Neural cell (in vitro differentiated cells): ENCODE results near the gene MARCHF9. TPM values are rescaled to one million over a fixed set of nuclear protein-coding genes. Genes with fewer than 3 reads are reported as not detected.

Experiments
- H2AFZ ChIP-seq: fragments of 200-600, 300-800 bp; sonication (generic), shearing (Covaris generic); 2 replicates; pipeline ENCODE4 v1.6.0; 2014; ENCODE audit warnings: low read depth, mild to moderate bottlenecking, antibody characterized with exemption, low read length, moderate library complexity
- H3F3A ChIP-seq: fragments of 200-600 bp; shearing (Covaris generic); 2 replicates; pipeline ENCODE4 v1.6.1; 2016; ENCODE audit warnings: mild to moderate bottlenecking, moderate library complexity, mixed read lengths, antibody characterized with exemption, low read length; ENCODE audit not compliant: insufficient read depth, poor library complexity, severe bottlenecking
- H3K27ac ChIP-seq: fragments of 200-600, 300-800 bp; sonication (generic), shearing (Covaris generic); 2 replicates; pipeline ENCODE4 v1.5.1; 2014; ENCODE audit warnings: mild to moderate bottlenecking, low read length, moderate library complexity
- H3K27me3 ChIP-seq: fragments of 300-800, 200-600 bp; sonication (generic), shearing (Covaris generic); 2 replicates; pipeline ENCODE4 v1.6.0; 2014; ENCODE audit warnings: mild to moderate bottlenecking, low read depth, low read length, moderate library complexity; ENCODE audit not compliant: insufficient read depth
- H3K36me3 ChIP-seq: fragments of 300-800, 200-600 bp; sonication (generic), shearing (Covaris generic); 2 replicates; pipeline ENCODE4 v1.5.1; 2014; ENCODE audit warnings: mild to moderate bottlenecking, antibody characterized with exemption, low read length, moderate library complexity; ENCODE audit not compliant: insufficient read depth
- H3K4me2 ChIP-seq: fragments of 300-800, 200-600 bp; sonication (generic), shearing (Covaris generic); 2 replicates; pipeline ENCODE4 v1.6.0; 2014; ENCODE audit warnings: mild to moderate bottlenecking, low read length
- H3K4me3 ChIP-seq: fragments of 300-800, 200-600 bp; sonication (generic), shearing (Covaris generic); 2 replicates; pipeline ENCODE4 v1.5.1; 2014; ENCODE audit warnings: mild to moderate bottlenecking, low read length, moderate library complexity
- H3K79me2 ChIP-seq: fragments of 200-600 bp; shearing (Covaris generic); replicated peaks from 2 replicates; pipeline ENCODE4 v1.6.0; 2014; ENCODE audit warnings: mild to moderate bottlenecking, low read length, moderate library complexity; ENCODE audit not compliant: insufficient read depth
- H3K9ac ChIP-seq: fragments of 300-800, 200-600 bp; sonication (generic), shearing (Covaris generic); 2 replicates; pipeline ENCODE4 v1.6.1; 2016; ENCODE audit warnings: mild to moderate bottlenecking, low read length, mixed read lengths
- H3K9me2 ChIP-seq: fragments of 200-600 bp; shearing (Covaris generic); 2 replicates; pipeline ENCODE4 v1.6.1; 2016; ENCODE audit warnings: mild to moderate bottlenecking, low read length, mixed read lengths; ENCODE audit not compliant: insufficient read depth
- H3K9me3 ChIP-seq: fragments of 200-600, 300-800 bp; sonication (generic), shearing (Covaris generic); 2 replicates; pipeline ENCODE4 v1.6.1; 2016; ENCODE audit warnings: mild to moderate bottlenecking, mixed run types, low read length, moderate library complexity, mixed read lengths
- H4K20me1 ChIP-seq: fragments of 200-600 bp; shearing (Covaris generic); 2 replicates; pipeline ENCODE4 v1.6.1; 2016; ENCODE audit warnings: mild to moderate bottlenecking, mixed run types; ENCODE audit not compliant: insufficient read depth
- CTCF ChIP-seq: fragments of 450-650 bp; IDR thresholded peaks from 2 replicates; pipeline ENCODE4 v1.5.1; 2014; ENCODE audit warnings: antibody characterized with exemption, mild to moderate bottlenecking, moderate library complexity; ENCODE audit not compliant: poor library complexity, severe bottlenecking
- EP300 ChIP-seq: fragments of 450-650 bp; conservative IDR thresholded peaks from 2 replicates; pipeline ENCODE4 v1.6.1; 2014; ENCODE audit warnings: antibody characterized with exemption, mild to moderate bottlenecking, moderate library complexity; ENCODE audit not compliant: poor library complexity, severe bottlenecking
- EZH2 ChIP-seq: fragments of 200-600, 300-800 bp; shearing (Covaris generic), sonication (generic); IDR thresholded peaks from 2 replicates; pipeline ENCODE4 v1.6.1; 2014; ENCODE audit warnings: antibody characterized with exemption, low read length, borderline replicate concordance, mild to moderate bottlenecking; ENCODE audit not compliant: insufficient read depth, poor library complexity, severe bottlenecking
- MXI1 ChIP-seq: fragments of 450-650 bp; conservative IDR thresholded peaks from 2 replicates; pipeline ENCODE4 v1.6.1; 2014; ENCODE audit warnings: antibody characterized with exemption, mild to moderate bottlenecking; ENCODE audit not compliant: poor library complexity, severe bottlenecking
- POLR2AphosphoS5 ChIP-seq: IDR thresholded peaks from 2 replicates; pipeline ENCODE4 v1.6.1; 2012
- RAD21 ChIP-seq: fragments of 450-650 bp; conservative IDR thresholded peaks from 2 replicates; pipeline ENCODE4 v1.6.1; 2014; ENCODE audit warnings: antibody characterized with exemption, mild to moderate bottlenecking, moderate library complexity
- REST ChIP-seq: IDR thresholded peaks from 2 replicates; pipeline ENCODE4 v1.6.1; 2012; ENCODE audit warnings: borderline replicate concordance
- SMC3 ChIP-seq: fragments of 450-650 bp; conservative IDR thresholded peaks from 2 replicates; pipeline ENCODE4 v1.6.1; 2014; ENCODE audit warnings: antibody characterized with exemption, mild to moderate bottlenecking, moderate library complexity; ENCODE audit not compliant: poor library complexity
- TAF1 ChIP-seq: IDR thresholded peaks from 2 replicates; pipeline ENCODE4 v1.6.1; 2012; ENCODE audit warnings: low read depth
- polyA plus RNA-seq: library from polyadenylated mRNA; depleted of rRNA; stranded (reverse); fragments of >200 nt; gene quantifications from 2 replicates; pipeline ENCODE4 v1.2.3, GENCODE V29; 2014

The MARCHF9 gene
- polyA plus RNA-seq, 1 donor from 2014 or later: 34.5 TPM

- H3K27ac ChIP-seq: no peak overlapping the region
Observed at GRCh38 chr12:57777367-57777766, 22.5 kb downstream of the MARCHF9 start.

GRCh38 chr12:57777911-57778310 lies 23.0 kb downstream of the MARCHF9 start:
- peaks cover 3% of the 10 kb centered on the region for H3K79me2 ChIP-seq
- H3K9me2 ChIP-seq: no peaks in the 10 kb centered on the region
- H3K4me3 ChIP-seq: no peak overlapping the region
- H3K9ac ChIP-seq: no peak overlapping the region
- no peaks in the 10 kb centered on the region for H3F3A ChIP-seq
- no peaks in the 10 kb centered on the region for H3K36me3 ChIP-seq
- H3K9me3 ChIP-seq: no peaks in the 10 kb centered on the region
- no peak overlapping the region for H2AFZ ChIP-seq
- no peak overlapping the region for H3K4me2 ChIP-seq
- no peak overlapping the region for H3K27ac ChIP-seq
- H4K20me1 ChIP-seq: no peaks in the 10 kb centered on the region
- H3K27me3 ChIP-seq: no peaks in the 10 kb centered on the region
- TF ChIP-seq EZH2 (no peak), MXI1 (no peak), CTCF (no peak), SMC3 (no peak), RAD21 (no peak), POLR2AphosphoS5 (no peak)

More at GRCh38 chr12:57777367-57777766, 22.5 kb downstream of the MARCHF9 start:
- Histone ChIP-seq H3F3A (no peaks in the 10 kb centered on the region), H3K9ac (no peak overlapping the region), H3K79me2 (no peaks in the 10 kb centered on the region), H3K4me3 (no peak overlapping the region), H2AFZ (no peak overlapping the region), H3K36me3 (no peaks in the 10 kb centered on the region), H4K20me1 (no peaks in the 10 kb centered on the region), H3K9me3 (no peaks in the 10 kb centered on the region), H3K27me3 (no peaks in the 10 kb centered on the region), H3K9me2 (no peaks in the 10 kb centered on the region), H3K4me2 (no peak overlapping the region)
- no peak for TF ChIP-seq CTCF
- TF ChIP-seq TAF1: no peak
- TF ChIP-seq EZH2: no peak
- TF ChIP-seq RAD21: no peak
- TF ChIP-seq REST: no peak
- no peak for TF ChIP-seq SMC3
- no peak for TF ChIP-seq POLR2AphosphoS5
- no peak for TF ChIP-seq EP300
- no peak for TF ChIP-seq MXI1
